AG10803 (cell line): ENCODE data around the gene CTIF.

Source experiments
- DNase-seq: peaks from one replicate; pipeline ENCODE4 v3.0.0; 2010; ENCODE audit warnings: low read depth
- H3K4me3 ChIP-seq: 2 replicates; pipeline ENCODE4 v1.5.1; 2011; ENCODE audit warnings: mild to moderate bottlenecking, low read length, control low read depth
- CTCF ChIP-seq: conservative IDR thresholded peaks from 2 replicates; pipeline ENCODE4 v1.5.1; 2011; ENCODE audit warnings: mild to moderate bottlenecking, low read length, control low read depth, inconsistent platforms

Gene CTIF

GRCh38 chr18:48541026-48541746, 2.4 kb downstream of the CTIF start:
- DNase-seq = peak; percentile 87
- TF ChIP-seq CTCF = 0 out of 2 replicates have a peak, but pooled peaks have one; percentile 3

GRCh38 chr18:48541747-48542400, 3.0 kb downstream of the CTIF start:
- no peak for TF ChIP-seq CTCF
- no peak for DNase-seq
- peak overlapping the region; percentile 97 for H3K4me3 ChIP-seq

More at GRCh38 chr18:48541026-48541746, 2.4 kb downstream of the CTIF start:
- H3K4me3 ChIP-seq = peak overlapping the region; percentile 97

- no peak for DNase-seq
- peak; percentile 13 for TF ChIP-seq CTCF
- no peak overlapping the region for H3K4me3 ChIP-seq
Measured at GRCh38 chr18:48542513-48543181, 3.8 kb downstream of the CTIF start.

GRCh38 chr18:48543228-48543627, 4.4 kb downstream of the CTIF start:
- TF ChIP-seq CTCF = no peak
- no peak overlapping the region for H3K4me3 ChIP-seq
- no peak for DNase-seq

GRCh38 chr18:48544116-48544515, 5.3 kb downstream of the CTIF start:
- no peak overlapping the region for H3K4me3 ChIP-seq
- no peak for DNase-seq
- TF ChIP-seq CTCF = no peak

- no peak for DNase-seq
- TF ChIP-seq CTCF = no peak
- no peak overlapping the region; the same call in 1 of the 2 replicates for H3K4me3 ChIP-seq
Measured at GRCh38 chr18:48544661-48545415, 6.0 kb downstream of the CTIF start.
